ENCODE measurements around the gene SNX4. TPM values are rescaled to one million over a fixed set of nuclear protein-coding genes. Genes with fewer than 3 reads are reported as not detected.

SNX4 gene
- 10 to 100 TPM; 10.5 to 81.1 (median 49.2) TPM for total RNA-seq
- 10 to 100 TPM; 13.9 to 39.3 (median 25.2) TPM for polyA plus RNA-seq
- long read RNA-seq, donor 1, partial matches to known transcripts: 0 of 2 reads
- long read RNA-seq, donor 1, other reads (novel, unspliced or antisense): 0 of 2 reads
- long read RNA-seq, donor 2, transcript SNX4-201 (14 exons, 2,513 nt): major isoform, 16 of 22 reads
- long read RNA-seq, donor 2, partial matches to known transcripts: 6 of 22 reads
- long read RNA-seq, donor 2, other reads (novel, unspliced or antisense): 0 of 22 reads
- long read RNA-seq, donor 3, partial matches to known transcripts: 0 of 2 reads
- long read RNA-seq, donor 3, other reads (novel, unspliced or antisense): 0 of 2 reads
- long read RNA-seq, donor 4, partial matches to known transcripts: 0 of 2 reads
- long read RNA-seq, donor 4, other reads (novel, unspliced or antisense): 0 of 2 reads
- long read RNA-seq, donor 5, transcript SNX4-201 (14 exons, 2,513 nt): major isoform, 8 of 8 reads
- long read RNA-seq, donor 5, partial matches to known transcripts: 0 of 8 reads
- long read RNA-seq, donor 5, other reads (novel, unspliced or antisense): 0 of 8 reads
- long read RNA-seq, donor 6: 0 reads
- long read RNA-seq, donor 7, transcript SNX4-201 (14 exons, 2,513 nt): major isoform, 11 of 11 reads
- long read RNA-seq, donor 7, partial matches to known transcripts: 0 of 11 reads
- long read RNA-seq, donor 7, other reads (novel, unspliced or antisense): 0 of 11 reads
- long read RNA-seq, donor 8, transcript SNX4-201 (14 exons, 2,513 nt): major isoform, 5 of 5 reads
- long read RNA-seq, donor 8, partial matches to known transcripts: 0 of 5 reads
- long read RNA-seq, donor 8, other reads (novel, unspliced or antisense): 0 of 5 reads
- long read RNA-seq, donor 9, transcript SNX4-201 (14 exons, 2,513 nt): major isoform, 6 of 6 reads
- long read RNA-seq, donor 9, partial matches to known transcripts: 0 of 6 reads
- long read RNA-seq, donor 9, other reads (novel, unspliced or antisense): 0 of 6 reads
- long read RNA-seq, donor 10, transcript SNX4-201 (14 exons, 2,513 nt): major isoform, 8 of 8 reads
- long read RNA-seq, donor 10, partial matches to known transcripts: 0 of 8 reads
- long read RNA-seq, donor 10, other reads (novel, unspliced or antisense): 0 of 8 reads

DNA sequence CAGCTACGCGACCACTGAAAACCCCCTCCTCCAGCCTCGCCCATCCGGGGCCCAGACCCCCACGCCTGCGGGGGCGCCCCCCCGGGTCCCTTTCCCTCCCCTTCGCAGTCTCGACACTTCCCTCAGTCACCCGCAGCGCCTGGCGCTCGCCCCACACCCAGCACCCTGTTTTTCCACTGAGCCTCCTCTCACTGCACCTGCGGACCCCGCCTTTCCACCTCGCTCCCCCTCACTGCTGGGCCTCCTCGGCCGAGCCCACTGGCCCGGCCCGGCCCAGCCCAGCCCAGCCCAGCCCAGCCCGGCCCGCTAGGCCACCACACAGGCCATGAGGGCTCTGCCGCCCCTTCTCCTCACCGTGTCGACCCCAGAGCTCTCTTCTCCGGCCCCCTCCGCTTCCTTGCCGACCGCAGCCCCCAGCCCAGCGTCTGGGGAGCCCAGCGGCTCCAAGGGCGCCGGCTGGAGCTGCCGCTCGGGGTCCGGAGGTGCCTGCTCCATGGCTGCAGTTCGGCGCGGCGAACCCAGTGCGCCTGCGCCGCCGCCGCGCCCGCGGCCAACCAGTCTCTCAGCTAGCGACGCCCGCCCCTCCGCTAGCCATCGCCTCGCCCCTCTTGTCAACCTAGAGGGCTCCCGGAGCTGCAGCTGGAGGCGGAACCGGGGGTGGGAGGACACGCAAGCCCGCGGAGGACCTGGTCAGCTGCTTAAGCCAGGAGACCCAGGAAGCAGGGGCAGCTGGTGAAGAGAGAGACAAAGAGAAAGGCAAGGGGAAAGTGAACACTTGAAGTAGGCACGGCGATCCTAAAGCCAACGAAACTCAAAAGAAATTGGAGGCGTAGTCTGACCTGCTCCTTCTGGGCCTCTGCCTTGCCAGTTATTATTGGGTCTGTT is at the start of gene SNX4:
Gene SNX4 (minus strand): TSS at position 525 of the 885 bp plus-strand sequence. CDS start 30 bp downstream, at position 495.
- 0 to 1% (median 0%) methylated on average over 44 to 65 of the region's 65 CpGs for WGBS, 5 donors

DNA sequence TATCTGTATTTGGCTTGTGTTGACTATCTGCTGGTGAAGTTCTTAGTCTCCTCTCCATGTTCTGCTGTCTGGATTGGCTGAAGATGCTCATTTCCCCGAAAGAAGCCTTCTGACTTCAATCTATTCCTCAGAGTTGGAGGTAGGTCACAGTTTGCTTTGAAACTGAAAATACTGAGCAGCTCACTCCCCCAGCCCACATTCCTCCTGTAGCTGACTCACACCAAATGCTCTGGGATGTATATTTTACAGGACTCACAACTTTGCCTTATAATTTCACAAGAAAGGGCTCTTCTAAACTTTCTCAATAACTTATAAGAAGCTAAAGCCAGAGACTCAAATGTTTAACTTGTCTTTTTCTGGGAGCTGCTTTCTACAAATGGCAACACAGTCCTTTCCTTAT is 36.3 kb upstream of the SNX4 start:
- H3K4me1 ChIP-seq: no peaks in the 10 kb centered on the region
- H3K9me3 ChIP-seq: no peaks in the 10 kb centered on the region
- no peak overlapping the region for H3K4me3 ChIP-seq
- no peak overlapping the region for H3K27ac ChIP-seq
- TF ChIP-seq POLR2A (IDR thresholded peaks at IDR 0.05): no peak
- TF ChIP-seq EP300 (IDR thresholded peaks at IDR 0.05): no peak
- TF ChIP-seq CTCF (IDR thresholded peaks at IDR 0.05): no peak
- TF ChIP-seq POLR2AphosphoS5 (IDR thresholded peaks at IDR 0.05): no peak
- DNase-seq: no peak
- H3K27me3 ChIP-seq: no peaks in the 10 kb centered on the region
- intact Hi-C loops (cut with DNase I; ENCODE audit: low total_unique reads): no loop called here
- H3K36me3 ChIP-seq: peaks cover 10 to 81% (median 72%) of the 10 kb centered on the region in 4 donors
- 92 to 100% (median 96%) methylated on average over 1 of the region's 1 CpG for WGBS, 5 donors

More for the DNA sequence above, at the start of gene SNX4:
- TF ChIP-seq POLR2A (IDR thresholded peaks at IDR 0.05): peak in 2 of 4 donors; percentile 24 to 26
- no peak for TF ChIP-seq EP300 (IDR thresholded peaks at IDR 0.05)
- TF ChIP-seq CTCF (IDR thresholded peaks at IDR 0.05): no peak
- TF ChIP-seq POLR2AphosphoS5 (IDR thresholded peaks at IDR 0.05): peak; percentile 73 to 93 (median 84)
- Histone ChIP-seq H3K27me3 (no peaks in the 10 kb centered on the region), H3K27ac (peak within 1 kb of the TSS; percentile 80 to 92 (median 90)), H3K9me3 (no peaks in the 10 kb centered on the region), H3K36me3 (peaks cover 3 to 27% (median 17%) of the 10 kb centered on the region in 4 donors), H3K4me1 (peaks cover 8 to 46% (median 29%) of the 10 kb centered on the region in 4 donors), H3K4me3 (peak within 1 kb of the TSS; percentile 80 to 99 (median 88))
- peak; percentile 94 to 98 for DNase-seq
- intact Hi-C loops (cut with DNase I; ENCODE audit: low total_unique reads): no loop called here

DNA sequence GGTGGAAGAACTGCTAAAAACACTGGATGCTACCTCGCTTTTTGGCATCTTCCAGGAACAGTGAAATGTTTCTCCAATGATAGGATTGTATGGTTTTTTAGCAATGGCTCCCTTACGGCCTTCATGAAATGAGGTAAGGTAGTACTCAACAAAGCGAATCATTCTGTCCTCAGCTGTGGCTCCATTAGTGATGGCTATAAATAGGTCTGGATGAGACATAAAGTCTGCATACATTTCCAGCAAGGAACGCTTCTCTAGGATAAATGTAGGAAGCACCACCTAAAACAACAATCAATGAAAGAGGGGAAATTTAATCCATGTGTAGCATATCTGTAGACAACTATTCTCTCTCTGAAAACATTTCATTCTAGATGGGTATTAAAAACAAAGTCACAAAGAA is 32.4 kb upstream of the SNX4 start:
- peaks cover 12 to 74% (median 64%) of the 10 kb centered on the region in 4 donors for H3K36me3 ChIP-seq
- WGBS, 5 donors: 95 to 99% (median 96%) methylated on average over 4 of the region's 4 CpGs
- TF ChIP-seq POLR2AphosphoS5 (IDR thresholded peaks at IDR 0.05) (no peak), EP300 (IDR thresholded peaks at IDR 0.05) (no peak), POLR2A (IDR thresholded peaks at IDR 0.05) (no peak), CTCF (IDR thresholded peaks at IDR 0.05) (no peak)
- no peaks in the 10 kb centered on the region for H3K4me1 ChIP-seq
- H3K4me3 ChIP-seq: no peak overlapping the region
- no peaks in the 10 kb centered on the region for H3K27me3 ChIP-seq
- H3K27ac ChIP-seq: no peak overlapping the region
- intact Hi-C loops (cut with DNase I; ENCODE audit: low total_unique reads): no loop called here
- no peak for DNase-seq
- H3K9me3 ChIP-seq: no peaks in the 10 kb centered on the region

Measured in stomach (tissue), 19 donors.